CD4-positive, alpha-beta T cell treated with Interleukin-4 for 4 hours (primary cell): ENCODE data around the gene BANF1.

Source experiments
- DNase-seq: peaks from one replicate; pipeline ENCODE4 v3.0.0-alpha.2; 2020

Gene BANF1

GRCh38 chr11:66042227-66042995 is 40.1 kb downstream of the BANF1 start:
- no peak for DNase-seq

DNA sequence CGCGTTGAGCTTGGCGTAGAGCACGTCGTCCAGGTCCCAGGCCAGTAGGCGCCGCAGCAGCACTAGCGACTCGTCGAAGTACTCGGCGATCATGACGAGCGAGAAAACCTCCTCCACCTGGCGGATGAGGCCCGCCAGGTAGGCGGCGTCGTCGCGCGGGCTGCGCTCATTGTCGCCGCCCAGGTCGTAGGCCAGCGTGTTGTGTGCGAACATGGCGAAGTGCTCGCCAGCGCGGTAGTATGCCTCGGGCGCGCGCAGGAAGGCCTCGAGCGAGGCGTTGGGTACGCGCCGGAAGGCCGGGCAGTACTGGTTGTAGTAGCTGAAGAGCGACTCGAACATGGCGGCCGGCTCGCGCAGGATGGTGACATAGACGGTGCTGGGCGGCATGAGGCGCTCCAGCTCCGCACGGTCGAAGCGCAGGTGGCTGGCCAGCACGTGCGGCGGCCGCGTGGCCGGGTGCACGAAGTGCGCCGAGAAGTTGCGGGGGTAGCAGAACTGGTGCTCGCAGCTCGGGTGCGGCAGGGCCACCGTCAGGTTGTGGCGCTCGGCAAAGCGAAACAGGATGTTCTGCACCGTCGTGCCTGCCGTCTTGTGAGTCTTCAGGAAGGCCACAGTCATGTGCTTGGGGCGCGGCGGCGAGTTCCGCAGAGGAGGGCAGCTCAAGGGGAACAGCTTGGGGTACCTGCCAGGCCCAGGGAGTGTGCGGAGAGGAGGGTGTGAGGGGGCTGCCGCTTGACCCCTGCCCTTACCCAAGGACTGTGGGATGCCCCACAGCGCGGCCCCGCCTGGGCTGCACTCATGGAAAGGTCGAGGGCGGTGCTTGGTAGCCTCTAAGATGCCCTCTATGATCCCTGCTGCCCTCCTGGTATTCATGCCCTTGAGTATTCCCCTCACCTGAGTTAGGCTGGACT is 40.9 kb downstream of the BANF1 start:
- DNase-seq: no peak

GRCh38 chr11:66044757-66045156 is 42.5 kb downstream of the BANF1 start:
- DNase-seq: peak; percentile 73

GRCh38 chr11:66045177-66045639 is 42.9 kb downstream of the BANF1 start:
- DNase-seq: peak; percentile 79

GRCh38 chr11:66046901-66047300 is 44.6 kb downstream of the BANF1 start:
- no peak for DNase-seq

GRCh38 chr11:66047541-66048365 is 45.5 kb downstream of the BANF1 start:
- no peak for DNase-seq

DNA sequence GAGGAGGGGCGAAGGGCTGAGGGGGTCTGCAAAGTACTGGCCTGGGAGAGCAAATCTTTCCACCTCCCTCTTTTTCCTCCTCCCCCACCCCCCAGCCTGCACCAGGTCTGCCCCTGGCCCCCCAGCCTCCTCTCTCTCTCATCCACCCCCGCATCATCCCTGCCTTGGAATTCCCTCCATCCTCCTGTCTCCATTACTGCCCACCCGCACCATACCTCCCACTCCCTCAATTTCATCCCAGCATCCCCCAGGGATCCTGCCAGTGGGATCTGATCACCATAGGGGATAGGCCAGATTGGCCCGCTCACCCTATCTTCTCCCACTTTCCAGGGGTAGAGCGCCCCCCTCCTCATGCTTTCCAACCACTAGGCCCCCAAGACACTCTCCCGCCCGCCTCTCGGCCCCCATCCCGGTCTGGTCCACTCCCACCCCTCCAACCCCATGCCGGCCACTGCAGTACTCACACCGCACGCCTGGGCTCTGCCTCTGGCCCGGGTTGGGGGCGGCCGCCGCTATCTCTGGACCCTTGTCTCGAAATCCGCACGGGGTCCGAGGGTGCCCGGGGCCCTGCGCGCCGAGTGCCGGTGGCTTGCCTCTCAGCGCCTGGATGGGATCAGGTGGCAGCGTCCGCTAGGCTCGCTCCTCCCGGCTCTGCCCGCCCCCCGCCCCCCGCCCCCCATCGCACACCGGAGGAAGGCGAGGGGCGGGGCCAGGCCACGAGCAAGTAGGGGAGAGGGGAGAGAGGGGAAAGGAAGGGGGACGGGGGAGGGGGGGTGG is 46.4 kb downstream of the BANF1 start, which contains the start of gene GAL3ST3:
Gene GAL3ST3, minus strand, starts transcription at position 615 of the 777 bp plus-strand sequence. CDS start 3,746 bp downstream, outside the sequence.
- no peak for DNase-seq

DNA sequence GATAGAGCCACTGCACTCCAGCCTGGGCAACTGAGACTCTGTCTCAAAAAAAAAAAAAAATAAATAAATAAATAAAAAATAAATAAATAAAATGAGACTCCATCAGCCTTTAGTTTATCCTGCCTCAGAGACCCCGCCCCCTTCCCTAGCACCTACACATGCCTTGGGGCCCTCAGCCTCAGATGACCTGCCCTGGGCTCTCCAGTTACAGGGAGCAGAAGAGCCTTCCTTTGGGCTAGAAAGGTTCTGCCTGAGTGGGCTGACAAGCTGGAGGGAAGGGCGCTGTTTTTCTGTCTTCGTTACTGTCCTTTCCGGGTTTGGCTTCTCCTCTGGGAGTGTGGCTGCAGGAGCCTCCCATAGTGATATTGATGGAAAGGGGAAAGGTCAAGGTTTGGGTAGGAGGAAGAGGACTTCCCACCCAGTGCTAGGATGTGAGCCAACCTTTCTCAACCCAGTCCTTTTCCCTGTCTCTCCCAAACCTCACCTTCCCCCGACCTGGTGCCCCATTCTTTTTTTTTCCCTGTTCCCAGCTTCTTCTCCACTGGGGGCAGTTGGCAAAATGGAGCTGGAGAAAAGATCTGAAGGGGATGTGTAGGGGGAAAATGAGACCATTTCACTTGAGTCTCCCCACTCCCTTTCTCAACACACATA is 48.4 kb downstream of the BANF1 start:
- no peak for DNase-seq

GRCh38 chr11:66051371-66051765 is 49.1 kb downstream of the BANF1 start:
- DNase-seq: no peak

- DNase-seq: peak; percentile 97
These were observed 49.7 kb downstream of the BANF1 start, which contains the start of gene SF3B2 for GRCh38 chr11:66051766-66052663. SF3B2 (plus strand) TSS chr11:66052364; CDS start chr11:66052385, 21 bp downstream.

GRCh38 chr11:66052664-66052982 is 50.3 kb downstream of the BANF1 start:
- DNase-seq: no peak
